Esophagus muscularis mucosa (tissue), 4 donors: ENCODE data around the gene CCNG2. TPM values are rescaled to one million over a fixed set of nuclear protein-coding genes. Genes with fewer than 3 reads are reported as not detected.

Source experiments
- DNase-seq: peaks from one replicate; pipeline ENCODE4 v3.0.0-alpha.2; 2017; ENCODE audit errors: extremely low spot score
- H3K27ac ChIP-seq, 4 donors: fragments of 200-600 bp; sonication (generic); replicated peaks in 1 of 4; 1 replicate in 3 of 4; 2 replicates in 1 of 4; pipeline ENCODE4 v1.5.1; 2016 to 2019; ENCODE audit warnings: mild to moderate bottlenecking in 1 of 4
- H3K27me3 ChIP-seq, 4 donors: fragments of 200-600 bp; sonication (generic); one replicate each; pipeline versions ENCODE4 v1.5.1 to v1.6.0; 2016 to 2019
- H3K36me3 ChIP-seq, 4 donors: fragments of 200-600 bp; sonication (generic); one replicate each; pipeline ENCODE4 v1.5.1; 2016 to 2019
- H3K4me1 ChIP-seq, 4 donors: fragments of 200-600 bp; sonication (generic); one replicate each; pipeline ENCODE4 v1.5.1; 2016 to 2019
- H3K4me3 ChIP-seq, 4 donors: fragments of 200-600 bp; sonication (generic); 1 replicate in 2 of 4; 2 replicates in 2 of 4; pipeline ENCODE4 v1.5.1; 2016 to 2019; ENCODE audit warnings: mild to moderate bottlenecking in 4 of 4, moderate library complexity in 1 of 4
- H3K9me3 ChIP-seq, 4 donors: fragments of 200-600 bp; sonication (generic); 1 replicate in 3 of 4; 2 replicates in 1 of 4; pipeline ENCODE4 v1.5.1; 2016 to 2019
- CTCF ChIP-seq, 3 experiments: fragments of 200-600 bp in 2 of 3; fragments of 450-650 bp in 1 of 3; sonication (generic) in 2 of 3; IDR thresholded peaks; one replicate each; pipeline ENCODE4 v1.5.1; 2017 to 2019; ENCODE audit warnings: antibody characterized with exemption in 3 of 3, mild to moderate bottlenecking in 2 of 3, moderate library complexity in 1 of 3
- EP300 ChIP-seq: sonication (generic); formaldehyde crosslinking; IDR thresholded peaks from one replicate; pipeline ENCODE4 v1.6.1; 2017; ENCODE audit warnings: antibody characterized with exemption
- POLR2A ChIP-seq: fragments of 450-650 bp; IDR thresholded peaks from one replicate; pipeline ENCODE4 v1.6.1; 2017; ENCODE audit warnings: antibody characterized with exemption, moderate library complexity, mild to moderate bottlenecking, low read depth
- POLR2AphosphoS5 ChIP-seq, 2 donors: sonication (generic); formaldehyde crosslinking; IDR thresholded peaks; one replicate each; pipeline ENCODE4 v1.6.1; 2017; ENCODE audit warnings: antibody characterized with exemption in 2 of 2
- WGBS: methylation state at CpG from one replicate; pipeline ENCODE4 v1.1.5; 2018; 5-methylcytosine and 5-hydroxymethylcytosine counted together
- intact Hi-C: fragments of 100-400 bp; cut with DNase I; formaldehyde crosslinking; loops from one replicate; pipeline ENCODE4 v1.15.1; 2023
- total RNA-seq, 4 donors: library from RNA; depleted of rRNA; stranded (reverse); fragments of >200 nt; gene quantifications; one replicate each; pipeline versions ENCODE4 v1.1.0 to v1.2.1, GENCODE V29; 2016

Gene CCNG2
- total RNA-seq, 4 donors from 2014 or later: 25.7 to 33.3 (median 26.2) TPM

- WGBS: 96% methylated on average over 2 of the region's 2 CpGs
- no peak for DNase-seq
- H3K4me3 ChIP-seq: no peak overlapping the region
- no peaks in the 10 kb centered on the region for H3K36me3 ChIP-seq
- H3K27ac ChIP-seq: no peak overlapping the region
- H3K27me3 ChIP-seq: no peaks in the 10 kb centered on the region
- H3K4me1 ChIP-seq: peaks cover 0 to 2% (median 0%) of the 10 kb centered on the region in 4 donors
- intact Hi-C loops: no loop called here
- no peaks in the 10 kb centered on the region for H3K9me3 ChIP-seq
- TF ChIP-seq POLR2A (no peak), EP300 (no peak), POLR2AphosphoS5 (IDR thresholded peaks at IDR 0.05) (no peak), CTCF (IDR thresholded peaks at IDR 0.05) (no peak)
Measured at GRCh38 chr4:77178560-77178959, 21.6 kb downstream of the CCNG2 start.

DNA sequence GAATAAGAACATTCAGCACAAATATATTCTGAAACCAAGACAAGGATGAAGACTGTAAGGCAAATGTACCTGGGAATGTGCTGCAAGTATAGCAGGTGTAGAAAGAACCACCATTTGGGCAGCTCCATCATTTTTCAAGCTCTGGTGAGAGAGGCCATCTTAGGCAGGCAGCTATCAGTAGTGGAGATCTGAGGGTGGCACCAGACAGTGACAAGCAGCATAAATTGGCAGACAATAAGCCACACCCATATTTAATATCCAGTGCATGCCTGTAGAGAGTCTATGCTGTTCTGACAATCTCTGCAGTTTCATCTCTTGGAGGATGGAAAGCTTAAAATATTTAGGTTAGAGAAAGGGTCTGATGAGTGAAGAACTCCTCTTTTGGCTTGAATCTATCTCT is 22.5 kb downstream of the CCNG2 start:
- Histone ChIP-seq H3K4me3 (no peak overlapping the region), H3K27ac (no peak overlapping the region), H3K36me3 (no peaks in the 10 kb centered on the region), H3K4me1 (peaks cover 0 to 10% (median 0%) of the 10 kb centered on the region in 4 donors), H3K9me3 (no peaks in the 10 kb centered on the region), H3K27me3 (no peaks in the 10 kb centered on the region)
- intact Hi-C loops: no loop called here
- DNase-seq: no peak
- TF ChIP-seq POLR2AphosphoS5 (IDR thresholded peaks at IDR 0.05) (no peak), EP300 (no peak), CTCF (IDR thresholded peaks at IDR 0.05) (no peak), POLR2A (no peak)

- H3K36me3 ChIP-seq: no peaks in the 10 kb centered on the region
- H3K4me3 ChIP-seq: no peak overlapping the region
- WGBS: 87% methylated on average over 4 of the region's 4 CpGs
- DNase-seq: no peak
- TF ChIP-seq POLR2AphosphoS5 (IDR thresholded peaks at IDR 0.05) (no peak), POLR2A (no peak), EP300 (no peak), CTCF (IDR thresholded peaks at IDR 0.05) (no peak)
- H3K27ac ChIP-seq: no peak overlapping the region
- no peaks in the 10 kb centered on the region for H3K9me3 ChIP-seq
- intact Hi-C loops: no loop called here
- peaks cover 0 to 5% (median 0%) of the 10 kb centered on the region in 4 donors for H3K27me3 ChIP-seq
- peaks cover 0 to 10% (median 0%) of the 10 kb centered on the region in 4 donors for H3K4me1 ChIP-seq
Measured at GRCh38 chr4:77181720-77182119, 24.7 kb downstream of the CCNG2 start.

DNA sequence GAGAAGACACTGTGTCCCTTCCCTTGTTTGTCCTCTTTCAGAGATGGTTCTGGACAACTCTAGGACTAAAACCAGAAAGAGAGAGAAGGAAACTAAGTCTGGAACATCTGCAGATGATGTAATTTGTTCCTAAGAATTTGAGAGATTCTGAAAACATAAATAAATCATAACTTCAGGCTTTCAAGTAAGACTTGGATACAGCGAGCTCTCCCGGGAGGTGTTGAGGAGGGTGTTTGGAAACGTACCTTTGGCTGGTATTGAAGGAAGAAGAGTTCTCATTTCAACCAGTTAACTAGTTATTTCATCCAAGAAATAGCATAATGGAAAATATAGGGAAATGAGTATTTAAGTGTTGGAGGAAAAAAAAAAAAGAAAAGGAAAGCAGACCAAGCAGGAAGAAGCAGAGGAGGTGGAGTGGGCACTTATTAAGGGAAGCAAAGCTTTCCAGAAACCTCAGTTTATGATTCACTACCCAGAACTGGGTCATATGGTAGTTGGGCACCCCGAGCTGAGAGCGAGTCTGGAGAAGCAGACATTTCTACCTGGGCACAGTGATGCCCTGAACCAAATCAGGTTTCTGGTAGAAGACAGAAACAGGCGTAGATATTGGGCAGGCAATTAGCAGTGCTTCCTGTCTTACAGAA is 26.9 kb downstream of the CCNG2 start:
- TF ChIP-seq CTCF (IDR thresholded peaks at IDR 0.05) (no peak), POLR2A (no peak), EP300 (no peak), POLR2AphosphoS5 (IDR thresholded peaks at IDR 0.05) (no peak)
- Histone ChIP-seq H3K27ac (no peak overlapping the region), H3K4me1 (peaks cover 0 to 10% (median 2%) of the 10 kb centered on the region in 4 donors), H3K36me3 (no peaks in the 10 kb centered on the region), H3K4me3 (no peak overlapping the region), H3K9me3 (no peaks in the 10 kb centered on the region), H3K27me3 (peaks cover 0 to 5% (median 0%) of the 10 kb centered on the region in 4 donors)
- no peak for DNase-seq
- intact Hi-C loops: no loop called here
- 65% methylated on average over 6 of the region's 6 CpGs for WGBS

GRCh38 chr4:77184974-77185373 is 28.0 kb downstream of the CCNG2 start:
- Histone ChIP-seq H3K36me3 (no peaks in the 10 kb centered on the region), H3K27me3 (peaks cover 0 to 5% (median 0%) of the 10 kb centered on the region in 4 donors), H3K4me1 (peaks cover 0 to 14% (median 6%) of the 10 kb centered on the region in 4 donors), H3K27ac (no peak overlapping the region), H3K4me3 (no peak overlapping the region), H3K9me3 (no peaks in the 10 kb centered on the region)
- no peak for DNase-seq
- intact Hi-C loops: no loop called here
- TF ChIP-seq POLR2A (no peak), POLR2AphosphoS5 (IDR thresholded peaks at IDR 0.05) (no peak), CTCF (IDR thresholded peaks at IDR 0.05) (no peak), EP300 (no peak)
